Liver (tissue), 9 donors: ENCODE results near the gene CES2. TPM values are rescaled to one million over a fixed set of nuclear protein-coding genes. Genes with fewer than 3 reads are reported as not detected.

Source experiments
- DNase-seq: peaks from one replicate; pipeline ENCODE4 v3.0.0-alpha.2; 2017; ENCODE audit warnings: low spot score
- H3K27ac ChIP-seq, 2 donors: one replicate each; pipeline ENCODE4 v1.7.0; 2013; ENCODE audit warnings: inconsistent platforms in 2 of 2, low read length in 2 of 2, control low read depth in 1 of 2, low read depth in 1 of 2, mild to moderate bottlenecking in 1 of 2
- H3K27me3 ChIP-seq, 4 donors: one replicate each; pipeline versions ENCODE4 v1.6.1 to v1.7.0; 2013; ENCODE audit warnings: low read length in 3 of 4, inconsistent platforms in 1 of 4, mild to moderate bottlenecking in 1 of 4, moderate library complexity in 1 of 4; ENCODE audit not compliant: control insufficient read depth in 4 of 4, insufficient read depth in 4 of 4
- H3K36me3 ChIP-seq, 4 donors: one replicate each; pipeline versions ENCODE4 v1.6.1 to v1.7.0; 2013; ENCODE audit warnings: low read length in 3 of 4, mild to moderate bottlenecking in 3 of 4, low read depth in 1 of 4, moderate library complexity in 1 of 4; ENCODE audit not compliant: control insufficient read depth in 4 of 4, insufficient read depth in 3 of 4
- H3K4me1 ChIP-seq, 4 donors: one replicate each; pipeline versions ENCODE4 v1.6.1 to v1.7.0; 2013; ENCODE audit warnings: low read length in 3 of 4, mild to moderate bottlenecking in 3 of 4, moderate library complexity in 1 of 4; ENCODE audit not compliant: control insufficient read depth in 4 of 4, insufficient read depth in 4 of 4
- H3K4me3 ChIP-seq, 3 donors: one replicate each; pipeline versions ENCODE4 v1.6.1 to v1.7.0; 2013; ENCODE audit warnings: low read length in 3 of 3, control low read depth in 1 of 3, low read depth in 1 of 3, mild to moderate bottlenecking in 1 of 3
- H3K9ac ChIP-seq, 2 donors: one replicate each; pipeline ENCODE4 v1.7.0; 2013; ENCODE audit warnings: low read length in 2 of 2, mild to moderate bottlenecking in 2 of 2, moderate library complexity in 2 of 2, control low read depth in 1 of 2, low read depth in 1 of 2
- H3K9me3 ChIP-seq, 4 donors: one replicate each; pipeline versions ENCODE4 v1.6.1 to v1.7.0; 2013; ENCODE audit warnings: low read length in 3 of 4; ENCODE audit not compliant: control insufficient read depth in 4 of 4
- EGR1 ChIP-seq, 2 donors: IDR thresholded peaks; 2 replicates each; pipeline ENCODE4 v1.6.1; 2016 to 2018; ENCODE audit warnings: antibody characterized with exemption in 2 of 2, low read depth in 2 of 2
- HNF4A ChIP-seq, 2 donors: conservative IDR thresholded peaks; 2 replicates each; pipeline ENCODE4 v1.6.1; 2016; ENCODE audit warnings: antibody characterized with exemption in 2 of 2, mild to moderate bottlenecking in 2 of 2
- JUND ChIP-seq, 2 donors: IDR thresholded peaks; 2 replicates each; pipeline ENCODE4 v1.6.1; 2016; ENCODE audit warnings: antibody characterized with exemption in 2 of 2
- NR2F2 ChIP-seq: IDR thresholded peaks from 2 replicates; pipeline ENCODE4 v1.6.1; 2016; ENCODE audit warnings: antibody characterized with exemption
- RAD21 ChIP-seq, 2 donors: IDR thresholded peaks; 2 replicates each; pipeline ENCODE4 v1.6.1; 2016; ENCODE audit warnings: antibody characterized with exemption in 2 of 2, mild to moderate bottlenecking in 2 of 2
- REST ChIP-seq: IDR thresholded peaks from 2 replicates; pipeline ENCODE4 v1.6.1; 2016; ENCODE audit warnings: antibody characterized with exemption, mild to moderate bottlenecking
- RXRA ChIP-seq, 2 donors: IDR thresholded peaks; 2 replicates each; pipeline ENCODE4 v1.6.1; 2017 to 2018; ENCODE audit warnings: antibody characterized with exemption in 2 of 2, mild to moderate bottlenecking in 1 of 2
- SP1 ChIP-seq: IDR thresholded peaks from 2 replicates; pipeline ENCODE4 v1.6.1; 2018; ENCODE audit warnings: antibody characterized with exemption, mild to moderate bottlenecking
- YY1 ChIP-seq: IDR thresholded peaks from 2 replicates; pipeline ENCODE4 v1.6.1; 2016; ENCODE audit warnings: antibody characterized with exemption, mild to moderate bottlenecking
- ZBTB33 ChIP-seq: IDR thresholded peaks from 2 replicates; pipeline ENCODE4 v1.6.1; 2016; ENCODE audit warnings: antibody characterized with exemption
- WGBS: extraction: QIAGEN DNeasy Blood & Tissue Kit; methylation state at CpG from one replicate; pipeline ENCODE4 v1.1.7; 2013; 5-methylcytosine and 5-hydroxymethylcytosine counted together
- polyA plus RNA-seq, 2 donors: library from polyadenylated mRNA; stranded (reverse) in 1 of 2; unstranded in 1 of 2; fragments of 200-250 nt in 1 of 2; fragments of >200 nt in 1 of 2; fragmentation: Nextera tagmentation in 1 of 2; extraction: Ambion mirVana in 1 of 2; gene quantifications; one replicate each; pipeline versions ENCODE4 v1.2.1 to v1.2.3, GENCODE V29; 2013 to 2015
- total RNA-seq, 2 donors: library from RNA; depleted of rRNA; stranded (reverse); fragments of >200 nt; gene quantifications; one replicate each; pipeline ENCODE4 v1.2.3, GENCODE V29; 2014
- TF ChIP-seq, protein P1 (sequence below): IDR thresholded peaks from 2 replicates; pipeline ENCODE4 v1.6.1; 2016; ENCODE audit warnings: antibody characterized with exemption
- TF ChIP-seq, protein P2 (sequence below): fragments of 150-350 bp; IDR thresholded peaks from 2 replicates; pipeline ENCODE4 v1.5.1; 2017; ENCODE audit warnings: improper control_type of control experiment, low read depth, low read length; ENCODE audit not compliant: missing input control
- donor health status: healthy.
- donor health status: healthy.
- donor health status: healthy.
- donor health status: healthy.
- donor health status: healthy.

CES2 gene
- total and polyA plus RNA-seq, 4 donors, result 21.2 to 200 (median 182) TPM

DNA sequence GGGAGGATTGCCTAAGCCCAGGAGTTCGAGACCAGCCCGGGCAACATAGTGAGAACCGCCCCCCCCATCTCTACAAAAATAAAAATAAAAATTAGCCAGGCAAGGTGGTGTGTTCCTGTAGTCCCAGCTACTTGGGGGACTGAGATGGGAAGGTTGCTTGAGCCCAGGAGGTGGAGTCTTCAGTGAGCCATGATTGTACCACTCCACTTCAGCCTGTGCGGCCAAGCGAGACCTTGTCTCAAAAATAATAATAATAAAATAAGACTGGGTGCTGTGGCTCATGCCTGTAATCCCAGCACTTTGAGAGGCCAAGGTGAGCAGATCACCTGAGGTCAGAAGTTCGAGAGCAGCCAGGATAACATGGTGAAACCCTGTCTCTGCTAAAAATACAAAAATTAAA, 43.5 kb upstream of the CES2 start (continued):
- TF ChIP-seq ZBTB33 (no peak), YY1 (no peak), HNF4A (conservative IDR thresholded peaks at IDR 0.05) (no peak), REST (no peak), JUND (IDR thresholded peaks at IDR 0.05) (no peak)

- 92% methylated on average over 2 of the region's 2 CpGs for WGBS
- H3K4me1 ChIP-seq, result peaks cover 6 to 21% (median 13%) of the 10 kb centered on the region in 4 donors
- TF ChIP-seq, protein P1, sequence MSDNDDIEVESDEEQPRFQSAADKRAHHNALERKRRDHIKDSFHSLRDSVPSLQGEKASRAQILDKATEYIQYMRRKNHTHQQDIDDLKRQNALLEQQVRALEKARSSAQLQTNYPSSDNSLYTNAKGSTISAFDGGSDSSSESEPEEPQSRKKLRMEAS, result no peak
- TF ChIP-seq NR2F2 (no peak), SP1 (no peak), ZBTB33 (no peak), HNF4A (conservative IDR thresholded peaks at IDR 0.05) (no peak), EGR1 (IDR thresholded peaks at IDR 0.05; ENCODE audit: low read depth in 2 of 2) (no peak), RXRA (IDR thresholded peaks at IDR 0.05) (no peak)
- no peak overlapping the region for H3K4me3 ChIP-seq
- no peaks in the 10 kb centered on the region for H3K9me3 ChIP-seq
- no peak overlapping the region for H3K27ac ChIP-seq
- H3K36me3 ChIP-seq, result no peaks in the 10 kb centered on the region
- H3K27me3 ChIP-seq, result no peaks in the 10 kb centered on the region
- no peak overlapping the region for H3K9ac ChIP-seq
- DNase-seq, result no peak
These were observed 41.3 kb upstream of the CES2 start for GRCh38 chr16:66894055-66894454.

- Histone ChIP-seq H3K4me1 (peaks cover 11 to 30% (median 22%) of the 10 kb centered on the region in 4 donors), H3K9me3 (no peaks in the 10 kb centered on the region), H3K9ac (no peak overlapping the region), H3K27me3 (no peaks in the 10 kb centered on the region), H3K4me3 (no peak overlapping the region), H3K27ac (no peak overlapping the region), H3K36me3 (no peaks in the 10 kb centered on the region)
- peak; percentile 92 to 96 for TF ChIP-seq RAD21 (IDR thresholded peaks at IDR 0.05)
- TF ChIP-seq REST, result no peak
- no peak for TF ChIP-seq EGR1 (IDR thresholded peaks at IDR 0.05; ENCODE audit: low read depth in 2 of 2)
- TF ChIP-seq, protein P2, sequence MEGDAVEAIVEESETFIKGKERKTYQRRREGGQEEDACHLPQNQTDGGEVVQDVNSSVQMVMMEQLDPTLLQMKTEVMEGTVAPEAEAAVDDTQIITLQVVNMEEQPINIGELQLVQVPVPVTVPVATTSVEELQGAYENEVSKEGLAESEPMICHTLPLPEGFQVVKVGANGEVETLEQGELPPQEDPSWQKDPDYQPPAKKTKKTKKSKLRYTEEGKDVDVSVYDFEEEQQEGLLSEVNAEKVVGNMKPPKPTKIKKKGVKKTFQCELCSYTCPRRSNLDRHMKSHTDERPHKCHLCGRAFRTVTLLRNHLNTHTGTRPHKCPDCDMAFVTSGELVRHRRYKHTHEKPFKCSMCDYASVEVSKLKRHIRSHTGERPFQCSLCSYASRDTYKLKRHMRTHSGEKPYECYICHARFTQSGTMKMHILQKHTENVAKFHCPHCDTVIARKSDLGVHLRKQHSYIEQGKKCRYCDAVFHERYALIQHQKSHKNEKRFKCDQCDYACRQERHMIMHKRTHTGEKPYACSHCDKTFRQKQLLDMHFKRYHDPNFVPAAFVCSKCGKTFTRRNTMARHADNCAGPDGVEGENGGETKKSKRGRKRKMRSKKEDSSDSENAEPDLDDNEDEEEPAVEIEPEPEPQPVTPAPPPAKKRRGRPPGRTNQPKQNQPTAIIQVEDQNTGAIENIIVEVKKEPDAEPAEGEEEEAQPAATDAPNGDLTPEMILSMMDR, result peak; percentile 76
- WGBS, result 48% methylated on average over 11 of the region's 11 CpGs
- peak; percentile 59 for DNase-seq
These were observed 40.2 kb upstream of the CES2 start for GRCh38 chr16:66894948-66895688.
